K562 (cell line): Measurements from ENCODE around the gene PLP2. TPM values are rescaled to one million over a fixed set of nuclear protein-coding genes. Genes with fewer than 3 reads are reported as not detected.

Experiments used
- AFF1 ChIP-seq, 2 experiments: fragments of 450-650 bp; IDR thresholded peaks; 2 replicates each; pipeline ENCODE4 v1.6.1; 2018; ENCODE audit warnings: mild to moderate bottlenecking in 2 of 2, low read depth in 1 of 2; ENCODE audit not compliant: partially characterized antibody in 2 of 2
- BDP1 ChIP-seq: IDR thresholded peaks from 3 replicates; pipeline ENCODE4 v1.6.1; 2011; ENCODE audit not compliant: insufficient read length, insufficient read depth
- CSDE1 ChIP-seq, 2 experiments: fragments of 450-650 bp; IDR thresholded peaks; 2 replicates each; pipeline ENCODE4 v1.6.1; 2016; ENCODE audit warnings: mild to moderate bottlenecking in 1 of 2
- EGR1 ChIP-seq: fragments of 450-650 bp; conservative IDR thresholded peaks from 2 replicates; pipeline ENCODE4 v1.6.1; 2017; ENCODE audit warnings: mild to moderate bottlenecking
- EZH2 ChIP-seq: IDR thresholded peaks from 2 replicates; pipeline ENCODE4 v1.6.1; 2012; ENCODE audit warnings: low read depth, mild to moderate bottlenecking, inconsistent platforms, low read length, borderline replicate concordance
- HLTF ChIP-seq: fragments of 450-650 bp; IDR thresholded peaks from 2 replicates; pipeline ENCODE4 v1.6.1; 2016
- NFRKB ChIP-seq: fragments of 450-650 bp; IDR thresholded peaks from 2 replicates; pipeline ENCODE4 v1.6.1; 2016; ENCODE audit warnings: low read depth
- PYGO2 ChIP-seq: fragments of 450-650 bp; IDR thresholded peaks from 2 replicates; pipeline ENCODE4 v1.6.1; 2016; ENCODE audit warnings: mild to moderate bottlenecking, missing genetic modification characterization, moderate library complexity, missing compliant biosample characterization
- SOX6 ChIP-seq: fragments of 450-650 bp; IDR thresholded peaks from 2 replicates; pipeline ENCODE4 v1.6.1; 2014; ENCODE audit warnings: mild to moderate bottlenecking
- TOE1 ChIP-seq, 2 experiments: fragments of 450-650 bp in 1 of 2; sonication (generic) in 1 of 2; formaldehyde crosslinking in 1 of 2; IDR thresholded peaks; 2 replicates each; pipeline versions ENCODE4 v1.7.1 to v1.8.0; 2016 to 2022; ENCODE audit warnings: borderline replicate concordance in 2 of 2, mild to moderate bottlenecking in 2 of 2, antibody characterized with exemption in 1 of 2, inconsistent platforms in 1 of 2, low read depth in 1 of 2, missing genetic modification reagents in 1 of 2, moderate library complexity in 1 of 2
- U2AF1 ChIP-seq: fragments of 200-400 bp; formaldehyde crosslinking; optimal IDR thresholded peaks from 2 replicates; pipeline ENCODE3; 2017; ENCODE audit warnings: mild to moderate bottlenecking, low read depth, low read length, moderate library complexity
- ZNF398 ChIP-seq: fragments of 250-450 bp; sonication (Bioruptor Pico); IDR thresholded peaks from 2 replicates; pipeline ENCODE4 v1.8.0; 2021; ENCODE audit warnings: moderate library complexity, mild to moderate bottlenecking, inconsistent platforms
- ZNF584 ChIP-seq: fragments of 200-800 bp; sonication (Bioruptor generic); IDR thresholded peaks from 2 replicates; pipeline ENCODE4 v1.6.1; 2016; ENCODE audit warnings: low read depth, mild to moderate bottlenecking, missing genetic modification characterization, missing compliant biosample characterization
- ZNF77 ChIP-seq: fragments of 250-450 bp; sonication (Bioruptor Pico); IDR thresholded peaks from 2 replicates; pipeline ENCODE4 v1.5.0; 2020
- polyA plus RNA-seq, 8 experiments: library from polyadenylated mRNA; depleted of rRNA in 4 of 8; stranded (reverse) in 5 of 8; unstranded in 3 of 8; fragments of >200 nt; fragmentation: Nextera tagmentation in 2 of 8; fragmentation: Illumina TruSeq in 1 of 8; extraction: Ambion mirVana in 2 of 8; extraction: Trizol in 1 of 8; gene quantifications; 2 replicates each; pipeline versions ENCODE4 v1.2.1 to v1.2.3, GENCODE V29; 2011 to 2014; ENCODE audit warnings: inconsistent platforms in 1 of 8, missing spikeins in 1 of 8
- total RNA-seq, 7 experiments: library from RNA; depleted of rRNA in 6 of 7; stranded (reverse); fragments of >200 nt in 6 of 7; fragmentation: Illumina TruSeq in 2 of 7; extraction: Trizol in 2 of 7; gene quantifications; 2 replicates each; pipeline versions ENCODE4 v1.2.1 to v1.2.3, GENCODE V29; 2011 to 2021; ENCODE audit warnings: low replicate concordance in 1 of 7
- TF ChIP-seq, protein P1 (sequence below): sonication (generic); formaldehyde crosslinking; IDR thresholded peaks from 2 replicates; pipeline ENCODE4 v1.8.1; 2023; ENCODE audit warnings: mild to moderate bottlenecking, missing genetic modification reagents
- TF ChIP-seq, protein P2 (sequence below), 2 experiments: fragments of 200-800 bp in 1 of 2; sonication (Bioruptor generic) in 1 of 2; sonication (generic) in 1 of 2; formaldehyde crosslinking in 1 of 2; IDR thresholded peaks in 1 of 2; conservative IDR thresholded peaks in 1 of 2; 2 replicates each; pipeline versions ENCODE4 v1.5.0 to v1.6.1; 2016 to 2020; ENCODE audit warnings: missing compliant biosample characterization in 1 of 2, missing genetic modification characterization in 1 of 2, missing genetic modification reagents in 1 of 2
- TF ChIP-seq, protein P3 (sequence below), 2 experiments: fragments of 450-650 bp; conservative IDR thresholded peaks; 2 replicates each; pipeline ENCODE4 v1.6.1; 2017; ENCODE audit warnings: mild to moderate bottlenecking in 2 of 2, moderate library complexity in 2 of 2

PLP2 gene
- total and polyA plus RNA-seq, 9 of the 15 experiments (the other 6 are each of a cell fraction or from before 2014, with no cell fraction given) = 34.7 to 236 (median 112) TPM

DNA sequence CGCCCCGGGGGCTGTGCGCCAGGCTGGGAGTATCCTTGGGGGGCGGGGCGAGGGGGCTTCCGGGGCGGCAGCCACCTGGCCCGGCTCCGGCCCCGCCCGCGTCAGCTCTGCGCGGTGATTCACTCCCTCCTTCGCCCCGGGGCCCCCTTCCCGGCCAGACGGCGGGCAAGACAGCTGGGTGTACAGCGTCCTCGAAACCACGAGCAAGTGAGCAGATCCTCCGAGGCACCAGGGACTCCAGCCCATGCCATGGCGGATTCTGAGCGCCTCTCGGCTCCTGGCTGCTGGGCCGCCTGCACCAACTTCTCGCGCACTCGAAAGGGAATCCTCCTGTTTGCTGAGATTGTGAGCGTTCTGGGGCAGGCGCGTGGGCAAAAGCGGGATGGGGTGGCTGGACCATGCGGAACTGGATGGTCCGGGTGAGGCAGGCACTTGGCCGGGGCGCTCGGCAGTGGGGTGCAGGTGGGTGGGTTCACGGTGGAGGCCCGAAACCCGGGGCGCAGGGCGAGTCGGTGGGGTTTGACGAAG, at the start of gene PLP2 (continued):
- no peak for TF ChIP-seq CSDE1 (IDR thresholded peaks at IDR 0.05)
- TF ChIP-seq U2AF1 = no peak
- TF ChIP-seq, protein P1, sequence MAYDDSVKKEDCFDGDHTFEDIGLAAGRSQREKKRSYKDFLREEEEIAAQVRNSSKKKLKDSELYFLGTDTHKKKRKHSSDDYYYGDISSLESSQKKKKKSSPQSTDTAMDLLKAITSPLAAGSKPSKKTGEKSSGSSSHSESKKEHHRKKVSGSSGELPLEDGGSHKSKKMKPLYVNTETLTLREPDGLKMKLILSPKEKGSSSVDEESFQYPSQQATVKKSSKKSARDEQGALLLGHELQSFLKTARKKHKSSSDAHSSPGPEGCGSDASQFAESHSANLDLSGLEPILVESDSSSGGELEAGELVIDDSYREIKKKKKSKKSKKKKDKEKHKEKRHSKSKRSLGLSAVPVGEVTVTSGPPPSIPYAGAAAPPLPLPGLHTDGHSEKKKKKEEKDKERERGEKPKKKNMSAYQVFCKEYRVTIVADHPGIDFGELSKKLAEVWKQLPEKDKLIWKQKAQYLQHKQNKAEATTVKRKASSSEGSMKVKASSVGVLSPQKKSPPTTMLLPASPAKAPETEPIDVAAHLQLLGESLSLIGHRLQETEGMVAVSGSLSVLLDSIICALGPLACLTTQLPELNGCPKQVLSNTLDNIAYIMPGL = no peak
- TF ChIP-seq TOE1 (IDR thresholded peaks at IDR 0.05; ENCODE audit: borderline replicate concordance) = no peak
- TF ChIP-seq TOE1 (CRISPR knock-in tag; IDR thresholded peaks at IDR 0.05; ENCODE audit: borderline replicate concordance, low read depth) = no peak
- no peak for TF ChIP-seq HLTF
- TF ChIP-seq, protein P2, sequence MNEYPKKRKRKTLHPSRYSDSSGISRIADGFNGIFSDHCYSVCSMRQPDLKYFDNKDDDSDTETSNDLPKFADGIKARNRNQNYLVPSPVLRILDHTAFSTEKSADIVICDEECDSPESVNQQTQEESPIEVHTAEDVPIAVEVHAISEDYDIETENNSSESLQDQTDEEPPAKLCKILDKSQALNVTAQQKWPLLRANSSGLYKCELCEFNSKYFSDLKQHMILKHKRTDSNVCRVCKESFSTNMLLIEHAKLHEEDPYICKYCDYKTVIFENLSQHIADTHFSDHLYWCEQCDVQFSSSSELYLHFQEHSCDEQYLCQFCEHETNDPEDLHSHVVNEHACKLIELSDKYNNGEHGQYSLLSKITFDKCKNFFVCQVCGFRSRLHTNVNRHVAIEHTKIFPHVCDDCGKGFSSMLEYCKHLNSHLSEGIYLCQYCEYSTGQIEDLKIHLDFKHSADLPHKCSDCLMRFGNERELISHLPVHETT (CRISPR knock-in tag; conservative IDR thresholded peaks at IDR 0.05 in 1 of 2, IDR thresholded peaks at IDR 0.05 in 1 of 2) = no peak
- no peak; the same call in 1 of the 2 replicates for TF ChIP-seq NFRKB
- no peak for TF ChIP-seq EGR1
- TF ChIP-seq AFF1 (IDR thresholded peaks at IDR 0.05; ENCODE audit: low read depth in 1 of 2, partially characterized antibody in 2 of 2) = no peak
- no peak for TF ChIP-seq EZH2
- no peak for TF ChIP-seq ZNF398 (CRISPR knock-in tag)
- no peak for TF ChIP-seq SOX6
- TF ChIP-seq, protein P3, sequence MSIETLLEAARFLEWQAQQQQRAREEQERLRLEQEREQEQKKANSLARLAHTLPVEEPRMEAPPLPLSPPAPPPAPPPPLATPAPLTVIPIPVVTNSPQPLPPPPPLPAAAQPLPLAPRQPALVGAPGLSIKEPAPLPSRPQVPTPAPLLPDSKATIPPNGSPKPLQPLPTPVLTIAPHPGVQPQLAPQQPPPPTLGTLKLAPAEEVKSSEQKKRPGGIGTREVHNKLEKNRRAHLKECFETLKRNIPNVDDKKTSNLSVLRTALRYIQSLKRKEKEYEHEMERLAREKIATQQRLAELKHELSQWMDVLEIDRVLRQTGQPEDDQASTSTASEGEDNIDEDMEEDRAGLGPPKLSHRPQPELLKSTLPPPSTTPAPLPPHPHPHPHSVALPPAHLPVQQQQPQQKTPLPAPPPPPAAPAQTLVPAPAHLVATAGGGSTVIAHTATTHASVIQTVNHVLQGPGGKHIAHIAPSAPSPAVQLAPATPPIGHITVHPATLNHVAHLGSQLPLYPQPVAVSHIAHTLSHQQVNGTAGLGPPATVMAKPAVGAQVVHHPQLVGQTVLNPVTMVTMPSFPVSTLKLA (conservative IDR thresholded peaks at IDR 0.05) = peak in 1 of 2 experiments; percentile 16; a peak in 1 of 4 replicates
- no peak for TF ChIP-seq ZNF584 (CRISPR knock-in tag)
- TF ChIP-seq PYGO2 (tag) = no peak
- TF ChIP-seq ZNF77 (CRISPR knock-in tag) = no peak
- TF ChIP-seq BDP1 = no peak
